Stimulated activated CD4-positive, alpha-beta T cell treated with anti-CD3 and anti-CD28 coated beads, TNF-alpha, amount 100 ng/mL, for 48 hours (primary cell): ENCODE measurements around the gene KRTAP10-1.
"Not testable (repeated sequence)": the region's sequence is repeated elsewhere in the genome, so short reads cannot be mapped to it uniquely, and the experiment has no call there.

Experiments used
- DNase-seq, 3 donors: peaks; one replicate each; pipeline ENCODE4 v3.0.0-alpha.2; 2020; ENCODE audit warnings: low read depth in 3 of 3

The KRTAP10-1 gene

GRCh38 chr21:44539991-44540666, at the start of gene KRTAP10-1:
TSS of gene KRTAP10-1 (minus strand) at chr21:44540195. CDS start at chr21:44540150, 45 bp downstream.
- DNase-seq = no peak

GRCh38 chr21:44589094-44589493, 49.1 kb upstream of the KRTAP10-1 start:
- DNase-seq = no peak

GRCh38 chr21:44585892-44586291, 45.9 kb upstream of the KRTAP10-1 start:
- no peak for DNase-seq

GRCh38 chr21:44583800-44584147, 43.8 kb upstream of the KRTAP10-1 start:
- DNase-seq = peak in 2 of 3 donors; percentile 6 to 29

GRCh38 chr21:44583089-44583799, 43.2 kb upstream of the KRTAP10-1 start:
- no peak for DNase-seq

- no peak for DNase-seq
Measured at GRCh38 chr21:44582055-44582454, 42.1 kb upstream of the KRTAP10-1 start.

GRCh38 chr21:44581158-44581557, 41.2 kb upstream of the KRTAP10-1 start:
- DNase-seq = no peak

- DNase-seq = not testable (repeated sequence)
Measured at GRCh38 chr21:44580231-44580821, 40.3 kb upstream of the KRTAP10-1 start, which contains the start of gene KRTAP10-5. TSS of gene KRTAP10-5 (minus strand) at chr21:44580604. CDS start at chr21:44580578, 26 bp downstream.

- DNase-seq = no peak
Measured at GRCh38 chr21:44579833-44580144, 39.8 kb upstream of the KRTAP10-1 start.

GRCh38 chr21:44579056-44579832, 39.2 kb upstream of the KRTAP10-1 start:
- DNase-seq = no peak

- no peak for DNase-seq
Measured at GRCh38 chr21:44578371-44579055, 38.5 kb upstream of the KRTAP10-1 start.

GRCh38 chr21:44576025-44576420, 36.0 kb upstream of the KRTAP10-1 start:
- no peak for DNase-seq

- no peak for DNase-seq
Measured at GRCh38 chr21:44575307-44576024, 35.5 kb upstream of the KRTAP10-1 start.

- no peak for DNase-seq
Measured at GRCh38 chr21:44574457-44575306, 34.7 kb upstream of the KRTAP10-1 start.

- DNase-seq = not testable (repeated sequence)
Measured at GRCh38 chr21:44573630-44574456, 33.8 kb upstream of the KRTAP10-1 start, which contains the start of gene KRTAP10-4. TSS of gene KRTAP10-4 (plus strand) at chr21:44573729. CDS start at chr21:44573759, 30 bp downstream.

- no peak for DNase-seq
Measured at GRCh38 chr21:44572959-44573583, 33.1 kb upstream of the KRTAP10-1 start.

GRCh38 chr21:44571844-44572782, 32.1 kb upstream of the KRTAP10-1 start:
- no peak for DNase-seq
